ENCODE measurements around the gene FAM204A.

- TF ChIP-seq, protein P1, sequence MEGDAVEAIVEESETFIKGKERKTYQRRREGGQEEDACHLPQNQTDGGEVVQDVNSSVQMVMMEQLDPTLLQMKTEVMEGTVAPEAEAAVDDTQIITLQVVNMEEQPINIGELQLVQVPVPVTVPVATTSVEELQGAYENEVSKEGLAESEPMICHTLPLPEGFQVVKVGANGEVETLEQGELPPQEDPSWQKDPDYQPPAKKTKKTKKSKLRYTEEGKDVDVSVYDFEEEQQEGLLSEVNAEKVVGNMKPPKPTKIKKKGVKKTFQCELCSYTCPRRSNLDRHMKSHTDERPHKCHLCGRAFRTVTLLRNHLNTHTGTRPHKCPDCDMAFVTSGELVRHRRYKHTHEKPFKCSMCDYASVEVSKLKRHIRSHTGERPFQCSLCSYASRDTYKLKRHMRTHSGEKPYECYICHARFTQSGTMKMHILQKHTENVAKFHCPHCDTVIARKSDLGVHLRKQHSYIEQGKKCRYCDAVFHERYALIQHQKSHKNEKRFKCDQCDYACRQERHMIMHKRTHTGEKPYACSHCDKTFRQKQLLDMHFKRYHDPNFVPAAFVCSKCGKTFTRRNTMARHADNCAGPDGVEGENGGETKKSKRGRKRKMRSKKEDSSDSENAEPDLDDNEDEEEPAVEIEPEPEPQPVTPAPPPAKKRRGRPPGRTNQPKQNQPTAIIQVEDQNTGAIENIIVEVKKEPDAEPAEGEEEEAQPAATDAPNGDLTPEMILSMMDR (IDR thresholded peaks at IDR 0.05): no peak
- no peak for TF ChIP-seq POLR2A (IDR thresholded peaks at IDR 0.05)
Observed at GRCh38 chr10:118264838-118265470, 77.2 kb downstream of the FAM204A start.

Measured in heart left ventricle (tissue), 13 donors.